Mesenchymal stem cell (in vitro differentiated cells and primary cell): Measurements from ENCODE around the gene MSTO1.
"Not testable (repeated sequence)": the region's sequence is repeated elsewhere in the genome, so short reads cannot be mapped to it uniquely, and the experiment has no call there.

Experiments
- DNase-seq: peaks from one replicate; pipeline ENCODE4 v3.0.0-alpha.2; 2013
- H2AFZ ChIP-seq: one replicate; pipeline ENCODE4 v1.6.1; 2013; ENCODE audit warnings: low read depth, mild to moderate bottlenecking, control low read depth, inconsistent platforms, low read length, moderate library complexity
- H2AK5ac ChIP-seq: 2 replicates; pipeline ENCODE4 v1.6.1; 2013; ENCODE audit warnings: low read length, moderate library complexity, mild to moderate bottlenecking, inconsistent platforms; ENCODE audit not compliant: severe bottlenecking
- H2BK120ac ChIP-seq: one replicate; pipeline ENCODE4 v1.6.1; 2013; ENCODE audit warnings: low read depth, mild to moderate bottlenecking, inconsistent platforms, low read length, moderate library complexity
- H2BK12ac ChIP-seq, 2 experiments: one replicate each; pipeline ENCODE4 v1.6.1; 2013; ENCODE audit warnings: inconsistent platforms in 2 of 2, low read length in 2 of 2, mild to moderate bottlenecking in 2 of 2, moderate library complexity in 2 of 2, control low read depth in 1 of 2
- H2BK15ac ChIP-seq: one replicate; pipeline ENCODE4 v1.6.1; 2013; ENCODE audit warnings: mild to moderate bottlenecking, low read depth, inconsistent platforms; ENCODE audit not compliant: poor library complexity, severe bottlenecking
- H2BK5ac ChIP-seq: 2 replicates; pipeline ENCODE4 v1.6.1; 2013; ENCODE audit warnings: low read depth, mild to moderate bottlenecking, low read length, control low read depth, inconsistent platforms; ENCODE audit not compliant: poor library complexity, severe bottlenecking
- H3K14ac ChIP-seq, 2 experiments: one replicate each; pipeline ENCODE4 v1.6.1; 2013; ENCODE audit warnings: inconsistent platforms in 2 of 2, low read length in 2 of 2, control low read depth in 1 of 2, mild to moderate bottlenecking in 1 of 2, moderate library complexity in 1 of 2
- H3K18ac ChIP-seq, 2 experiments: one replicate each; pipeline ENCODE4 v1.6.1; 2013; ENCODE audit warnings: inconsistent platforms in 2 of 2, low read length in 2 of 2, control low read depth in 1 of 2, low read depth in 1 of 2, mild to moderate bottlenecking in 1 of 2
- H3K23ac ChIP-seq, 2 experiments: one replicate each; pipeline ENCODE4 v1.6.1; 2013; ENCODE audit warnings: inconsistent platforms in 2 of 2, low read length in 2 of 2, mild to moderate bottlenecking in 2 of 2, moderate library complexity in 2 of 2, control low read depth in 1 of 2
- H3K27ac ChIP-seq: 2 replicates; pipeline ENCODE4 v1.5.1; 2013; ENCODE audit warnings: mild to moderate bottlenecking, moderate library complexity, low read length, control low read depth, inconsistent platforms; ENCODE audit not compliant: poor library complexity, severe bottlenecking
- H3K27me3 ChIP-seq, 2 experiments: 2 replicates each; pipeline versions ENCODE4 v1.6.1 to v1.7.0; 2013; ENCODE audit warnings: low read length in 2 of 2, mild to moderate bottlenecking in 2 of 2, moderate library complexity in 2 of 2, control low read depth in 1 of 2, inconsistent platforms in 1 of 2; ENCODE audit not compliant: control insufficient read depth in 1 of 2, insufficient read depth in 1 of 2
- H3K36me3 ChIP-seq, 2 experiments: 2 replicates each; pipeline versions ENCODE4 v1.6.1 to v1.7.0; 2013; ENCODE audit warnings: low read length in 2 of 2, control low read depth in 1 of 2, inconsistent platforms in 1 of 2, low read depth in 1 of 2, mild to moderate bottlenecking in 1 of 2; ENCODE audit not compliant: insufficient read depth in 2 of 2, control insufficient read depth in 1 of 2
- H3K4ac ChIP-seq, 2 experiments: one replicate each; pipeline ENCODE4 v1.6.1; 2013; ENCODE audit warnings: inconsistent platforms in 2 of 2, low read length in 2 of 2, mild to moderate bottlenecking in 2 of 2, moderate library complexity in 2 of 2, control low read depth in 1 of 2, low read depth in 1 of 2
- H3K4me1 ChIP-seq: 2 replicates; pipeline ENCODE4 v1.6.1; 2013; ENCODE audit warnings: low read depth, low read length, control low read depth; ENCODE audit not compliant: control insufficient read depth, insufficient read depth
- H3K4me2 ChIP-seq: 2 replicates; pipeline ENCODE4 v1.6.1; 2013; ENCODE audit warnings: low read length, mild to moderate bottlenecking, inconsistent platforms; ENCODE audit not compliant: poor library complexity, severe bottlenecking
- H3K4me3 ChIP-seq, 2 experiments: 2 replicates each; pipeline versions ENCODE4 v1.5.1 to v1.7.0; 2013; ENCODE audit warnings: low read length in 2 of 2, mild to moderate bottlenecking in 2 of 2, control low read depth in 1 of 2, low read depth in 1 of 2; ENCODE audit not compliant: insufficient read depth in 1 of 2
- H3K79me1 ChIP-seq: replicated peaks from 2 replicates; pipeline ENCODE4 v1.6.1; 2013; ENCODE audit warnings: mild to moderate bottlenecking, control low read depth, low read length, inconsistent platforms; ENCODE audit not compliant: poor library complexity, severe bottlenecking
- H3K9ac ChIP-seq: 2 replicates; pipeline ENCODE4 v1.7.0; 2013; ENCODE audit warnings: mild to moderate bottlenecking, low read length, moderate library complexity
- H3K9me3 ChIP-seq: 2 replicates; pipeline ENCODE4 v1.7.0; 2013; ENCODE audit warnings: mild to moderate bottlenecking, low read length; ENCODE audit not compliant: control insufficient read depth
- H4K8ac ChIP-seq: one replicate; pipeline ENCODE4 v1.6.1; 2013; ENCODE audit warnings: inconsistent platforms, mild to moderate bottlenecking, low read length, moderate library complexity
- H4K91ac ChIP-seq: one replicate; pipeline ENCODE4 v1.6.1; 2013; ENCODE audit warnings: mild to moderate bottlenecking, low read length, inconsistent platforms
- WGBS: methylation state at CpG from one replicate; pipeline ENCODE4 v1.1.7; 2013; ENCODE audit warnings: mixed read lengths; 5-methylcytosine and 5-hydroxymethylcytosine counted together

The MSTO1 gene

GRCh38 chr1:155591770-155592169 lies 18.2 kb upstream of the MSTO1 start:
- Histone ChIP-seq H3K27ac (no peak overlapping the region), H3K4me3 (no peak overlapping the region), H3K9ac (no peak overlapping the region), H3K4ac (no peak overlapping the region), H2BK12ac (no peak overlapping the region), H2BK5ac (no peak overlapping the region), H2AK5ac (no peak overlapping the region), H3K4me1 (no peaks in the 10 kb centered on the region), H4K91ac (no peak overlapping the region), H3K18ac (no peak overlapping the region), H3K4me2 (no peak overlapping the region), H3K9me3 (no peaks in the 10 kb centered on the region), H3K23ac (no peak overlapping the region), H2BK15ac (no peak overlapping the region), H3K14ac (no peak overlapping the region), H4K8ac (no peak overlapping the region), H3K36me3 (peaks cover 2 to 3% of the 10 kb centered on the region in 2 experiments), H3K27me3 (no peaks in the 10 kb centered on the region), H3K79me1 (no peaks in the 10 kb centered on the region), H2BK120ac (no peak overlapping the region), H2AFZ (no peak overlapping the region)
- peak; percentile 71 for DNase-seq
- WGBS = 68% methylated on average over 4 of the region's 6 CpGs

DNA sequence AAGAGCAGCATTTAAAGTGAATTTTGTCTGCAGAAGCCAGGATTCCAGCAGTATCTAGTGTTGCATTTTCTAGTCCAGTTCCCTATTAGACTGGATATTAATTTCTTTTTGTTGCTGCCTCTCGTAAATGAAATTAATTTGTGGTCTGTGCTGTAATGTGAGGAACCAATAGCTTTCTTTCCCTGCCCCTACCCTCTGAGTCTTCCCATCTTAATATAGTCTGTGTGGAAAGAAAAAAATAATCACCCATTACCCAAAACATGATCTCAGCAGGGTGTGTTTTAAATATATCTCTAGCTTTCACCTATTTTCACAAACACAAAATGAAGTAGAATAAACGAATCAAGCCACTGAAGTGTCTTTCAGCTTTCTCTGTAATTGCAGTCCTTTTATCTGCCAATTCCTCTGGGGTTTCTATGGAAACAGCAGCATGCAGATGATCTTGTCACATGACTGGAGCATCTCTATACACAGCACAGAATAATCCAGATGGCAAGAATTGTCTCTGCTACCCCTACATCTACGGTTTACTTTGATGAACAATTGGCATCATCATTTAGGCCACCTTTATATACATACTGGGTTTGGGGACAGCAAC lies 14.0 kb upstream of the MSTO1 start:
- H3K9me3 ChIP-seq, H2BK5ac ChIP-seq, H4K91ac ChIP-seq, H3K4me3 ChIP-seq, H2BK12ac ChIP-seq, H2AFZ ChIP-seq, H2AK5ac ChIP-seq, H3K79me1 ChIP-seq, H3K27ac ChIP-seq, H2BK120ac ChIP-seq, DNase-seq, H3K36me3 ChIP-seq, H3K27me3 ChIP-seq, H3K18ac ChIP-seq, H3K9ac ChIP-seq, H3K14ac ChIP-seq, H3K4me1 ChIP-seq, H4K8ac ChIP-seq, H2BK15ac ChIP-seq, H3K4ac ChIP-seq, H3K23ac ChIP-seq, H3K4me2 ChIP-seq: not testable (repeated sequence)
- WGBS = 92% methylated on average over 2 of the region's 3 CpGs

- no peak overlapping the region for H3K27ac ChIP-seq
- no peak overlapping the region for H2BK120ac ChIP-seq
- H3K4me3 ChIP-seq = no peak overlapping the region
- H2AFZ ChIP-seq = no peak overlapping the region
- H3K14ac ChIP-seq = no peak overlapping the region
- no peak overlapping the region for H4K91ac ChIP-seq
- no peaks in the 10 kb centered on the region for H3K36me3 ChIP-seq
- H3K4me2 ChIP-seq = no peak overlapping the region
- peaks cover 1% of the 10 kb centered on the region for H3K4me1 ChIP-seq
- H2AK5ac ChIP-seq = no peak overlapping the region
- H3K27me3 ChIP-seq = no peaks in the 10 kb centered on the region
- no peaks in the 10 kb centered on the region for H3K79me1 ChIP-seq
- no peak overlapping the region for H4K8ac ChIP-seq
- H2BK5ac ChIP-seq = no peak overlapping the region
- no peak overlapping the region for H3K23ac ChIP-seq
- no peaks in the 10 kb centered on the region for H3K9me3 ChIP-seq
- WGBS = 98% methylated on average over 3 of the region's 5 CpGs
- H3K4ac ChIP-seq = no peak overlapping the region
- H3K18ac ChIP-seq = no peak overlapping the region
- H2BK12ac ChIP-seq = no peak overlapping the region
- no peak overlapping the region for H3K9ac ChIP-seq
- no peak overlapping the region for H2BK15ac ChIP-seq
- no peak for DNase-seq
Measured at GRCh38 chr1:155596864-155597263, 13.2 kb upstream of the MSTO1 start.

- H3K27ac ChIP-seq = no peak overlapping the region
- H3K27me3 ChIP-seq = no peaks in the 10 kb centered on the region
- H2BK15ac ChIP-seq = no peak overlapping the region
- DNase-seq = peak; percentile 47
- no peak overlapping the region for H2BK120ac ChIP-seq
- H3K14ac ChIP-seq = no peak overlapping the region
- no peak overlapping the region for H3K18ac ChIP-seq
- H2BK12ac ChIP-seq = no peak overlapping the region
- no peak overlapping the region for H3K23ac ChIP-seq
- H4K91ac ChIP-seq = no peak overlapping the region
- no peaks in the 10 kb centered on the region for H3K36me3 ChIP-seq
- no peak overlapping the region for H2BK5ac ChIP-seq
- peak overlapping the region; percentile 18 for H3K4me2 ChIP-seq
- no peaks in the 10 kb centered on the region for H3K9me3 ChIP-seq
- no peak overlapping the region for H2AFZ ChIP-seq
- H3K4me1 ChIP-seq = peaks cover 1% of the 10 kb centered on the region
- no peak overlapping the region for H3K4ac ChIP-seq
- H3K4me3 ChIP-seq = peak overlapping the region in 1 of 2 experiments; percentile 62
- WGBS = 31% methylated on average over 10 of the region's 12 CpGs
- H3K9ac ChIP-seq = peak overlapping the region; percentile 82
- no peak overlapping the region for H4K8ac ChIP-seq
- H2AK5ac ChIP-seq = no peak overlapping the region
- H3K79me1 ChIP-seq = no peaks in the 10 kb centered on the region
Measured at GRCh38 chr1:155598842-155599331, 11.1 kb upstream of the MSTO1 start.
